Gastroesophageal sphincter (tissue), 4 donors: Measurements from ENCODE around the gene IFT122. TPM values are rescaled to one million over a fixed set of nuclear protein-coding genes. Genes with fewer than 3 reads are reported as not detected.
A peak's percentile ranks its signal among the peaks of the same experiment; 100 is the strongest.

ENCODE experiments used
- ATAC-seq: fragments of 150-250 bp; one replicate; pipeline ENCODE4 v1.9.1; 2016; ENCODE audit warnings: mild to moderate bottlenecking, moderate library complexity
- H3K27ac ChIP-seq, 4 donors: fragments of 200-600 bp; sonication (generic) in 3 of 4; 1 replicate in 3 of 4; 2 replicates in 1 of 4; pipeline ENCODE4 v1.5.1; 2016 to 2019
- H3K27me3 ChIP-seq: fragments of 200-600 bp; sonication (generic); one replicate; pipeline ENCODE4 v1.5.1; 2019
- H3K36me3 ChIP-seq, 2 donors: fragments of 200-600 bp; sonication (generic); one replicate each; pipeline ENCODE4 v1.5.1; 2019; ENCODE audit warnings: control low read depth in 1 of 2
- H3K4me1 ChIP-seq, 3 donors: fragments of 200-600 bp; sonication (generic); 1 replicate in 2 of 3; 2 replicates in 1 of 3; pipeline ENCODE4 v1.5.1; 2016 to 2019; ENCODE audit warnings: control low read depth in 2 of 3
- H3K4me3 ChIP-seq, 2 donors: fragments of 200-600 bp; sonication (generic); one replicate each; pipeline ENCODE4 v1.5.1; 2019; ENCODE audit warnings: mild to moderate bottlenecking in 1 of 2, moderate library complexity in 1 of 2
- H3K9me3 ChIP-seq, 3 donors: fragments of 200-600 bp; sonication (generic); one replicate each; pipeline ENCODE4 v1.5.1; 2017 to 2019; ENCODE audit warnings: control low read depth in 2 of 3
- CTCF ChIP-seq, 4 experiments: fragments of 200-600 bp in 2 of 4; fragments of 450-650 bp in 2 of 4; sonication (generic) in 1 of 4; IDR thresholded peaks; one replicate each; pipeline ENCODE4 v1.5.1; 2017 to 2019; ENCODE audit warnings: antibody characterized with exemption in 4 of 4, mild to moderate bottlenecking in 2 of 4, moderate library complexity in 2 of 4
- EP300 ChIP-seq: sonication (generic); formaldehyde crosslinking; IDR thresholded peaks from one replicate; pipeline ENCODE4 v1.6.1; 2017; ENCODE audit warnings: antibody characterized with exemption, mild to moderate bottlenecking
- POLR2A ChIP-seq, 2 donors: fragments of 450-650 bp; IDR thresholded peaks; one replicate each; pipeline ENCODE4 v1.6.1; 2017; ENCODE audit warnings: antibody characterized with exemption in 2 of 2, mild to moderate bottlenecking in 2 of 2, moderate library complexity in 1 of 2
- POLR2AphosphoS5 ChIP-seq: sonication (generic); formaldehyde crosslinking; IDR thresholded peaks from one replicate; pipeline ENCODE4 v1.6.1; 2017; ENCODE audit warnings: antibody characterized with exemption
- WGBS, 2 donors: methylation state at CpG; one replicate each; pipeline ENCODE4 v1.1.5; 2018; ENCODE audit warnings: low coverage in 1 of 2; 5-methylcytosine and 5-hydroxymethylcytosine counted together
- total RNA-seq, 4 donors: library from RNA; depleted of rRNA; stranded (reverse); fragments of >200 nt; gene quantifications; one replicate each; pipeline ENCODE4 v1.1.0, GENCODE V29; 2016

The IFT122 gene
- total RNA-seq, 4 donors from 2014 or later, result 18.1 to 38.3 (median 26.8) TPM

- no peaks in the 10 kb centered on the region for H3K9me3 ChIP-seq
- H3K27me3 ChIP-seq, result peaks cover 3% of the 10 kb centered on the region
- H3K4me1 ChIP-seq, result peaks cover 0 to 8% (median under 1%) of the 10 kb centered on the region in 3 donors
- 80 to 88% methylated on average over 1 of the region's 1 CpG for WGBS, 2 donors
- no peak overlapping the region for H3K27ac ChIP-seq
- no peak overlapping the region for H3K4me3 ChIP-seq
- no peak for ATAC-seq
- H3K36me3 ChIP-seq, result no peaks in the 10 kb centered on the region
- TF ChIP-seq POLR2A (IDR thresholded peaks at IDR 0.05), result no peak
- no peak for TF ChIP-seq POLR2AphosphoS5
- no peak for TF ChIP-seq EP300
- TF ChIP-seq CTCF (IDR thresholded peaks at IDR 0.05), result no peak
Observed at GRCh38 chr3:129422897-129423296, 17.1 kb upstream of the IFT122 start.

- WGBS, 2 donors, result 64 to 73% methylated on average over 2 to 3 of the region's 4 CpGs
- Histone ChIP-seq H3K4me3 (no peak overlapping the region), H3K36me3 (no peaks in the 10 kb centered on the region), H3K27me3 (peaks cover 3% of the 10 kb centered on the region), H3K9me3 (no peaks in the 10 kb centered on the region), H3K4me1 (peaks cover 0 to 16% (median 5%) of the 10 kb centered on the region in 3 donors), H3K27ac (no peak overlapping the region)
- TF ChIP-seq POLR2AphosphoS5, result no peak
- no peak for TF ChIP-seq POLR2A (IDR thresholded peaks at IDR 0.05)
- no peak for TF ChIP-seq CTCF (IDR thresholded peaks at IDR 0.05)
- TF ChIP-seq EP300, result no peak
- no peak for ATAC-seq
Observed at GRCh38 chr3:129424185-129424841, 15.7 kb upstream of the IFT122 start.

- 79 to 100% methylated on average over 1 to 2 of the region's 3 CpGs for WGBS, 2 donors
- H3K4me3 ChIP-seq, result no peak overlapping the region
- peaks cover 3% of the 10 kb centered on the region for H3K27me3 ChIP-seq
- H3K9me3 ChIP-seq, result no peaks in the 10 kb centered on the region
- no peak for TF ChIP-seq POLR2A (IDR thresholded peaks at IDR 0.05)
- TF ChIP-seq POLR2AphosphoS5, result no peak
- no peak for TF ChIP-seq CTCF (IDR thresholded peaks at IDR 0.05)
- TF ChIP-seq EP300, result no peak
- ATAC-seq, result no peak
- no peak overlapping the region for H3K27ac ChIP-seq
- peaks cover 0 to 16% (median 5%) of the 10 kb centered on the region in 3 donors for H3K4me1 ChIP-seq
- peaks cover 0 to 2% of the 10 kb centered on the region in 2 donors for H3K36me3 ChIP-seq
Observed at GRCh38 chr3:129425213-129425612, 14.8 kb upstream of the IFT122 start.

GRCh38 chr3:129425619-129426018 lies 14.4 kb upstream of the IFT122 start:
- ATAC-seq, result no peak
- WGBS, 2 donors, result 83 to 86% methylated on average over 2 of the region's 2 CpGs
- Histone ChIP-seq H3K9me3 (no peaks in the 10 kb centered on the region), H3K27me3 (peaks cover 3% of the 10 kb centered on the region), H3K36me3 (peaks cover 0 to 6% of the 10 kb centered on the region in 2 donors), H3K27ac (no peak overlapping the region), H3K4me1 (peaks cover 0 to 16% (median 5%) of the 10 kb centered on the region in 3 donors), H3K4me3 (no peak overlapping the region)
- TF ChIP-seq CTCF (IDR thresholded peaks at IDR 0.05) (no peak), POLR2A (IDR thresholded peaks at IDR 0.05) (no peak), EP300 (no peak), POLR2AphosphoS5 (no peak)

- Histone ChIP-seq H3K27me3 (peaks cover 3% of the 10 kb centered on the region), H3K27ac (no peak overlapping the region), H3K9me3 (no peaks in the 10 kb centered on the region), H3K4me3 (peak overlapping the region; percentile 45 to 59), H3K36me3 (peaks cover under 1 to 30% of the 10 kb centered on the region in 2 donors), H3K4me1 (peaks cover 0 to 16% (median 5%) of the 10 kb centered on the region in 3 donors)
- 6 to 22% methylated on average over 3 of the region's 8 CpGs for WGBS, 2 donors
- no peak for ATAC-seq
- no peak for TF ChIP-seq POLR2AphosphoS5
- no peak for TF ChIP-seq POLR2A (IDR thresholded peaks at IDR 0.05)
- TF ChIP-seq CTCF (IDR thresholded peaks at IDR 0.05), result no peak
- no peak for TF ChIP-seq EP300
Observed at GRCh38 chr3:129428007-129428375, 12.0 kb upstream of the IFT122 start.
